Mucosa of rectum (tissue), 2 donors: ENCODE data around the gene KRTAP15-1.

Experiments
- H3K27ac ChIP-seq, 2 donors: one replicate each; pipeline ENCODE4 v1.7.0; 2013; ENCODE audit warnings: inconsistent platforms in 2 of 2, low read depth in 2 of 2, low read length in 2 of 2
- H3K27me3 ChIP-seq, 2 donors: one replicate each; pipeline ENCODE4 v1.7.0; 2013; ENCODE audit warnings: low read length in 2 of 2; ENCODE audit not compliant: control insufficient read depth in 2 of 2, insufficient read depth in 2 of 2
- H3K36me3 ChIP-seq, 2 donors: one replicate each; pipeline ENCODE4 v1.7.0; 2013; ENCODE audit warnings: low read length in 2 of 2; ENCODE audit not compliant: control insufficient read depth in 2 of 2, insufficient read depth in 2 of 2
- H3K4me1 ChIP-seq, 2 donors: one replicate each; pipeline ENCODE4 v1.7.0; 2013; ENCODE audit warnings: low read length in 2 of 2, mild to moderate bottlenecking in 1 of 2; ENCODE audit not compliant: control insufficient read depth in 2 of 2, insufficient read depth in 2 of 2
- H3K4me3 ChIP-seq, 2 donors: one replicate each; pipeline ENCODE4 v1.7.0; 2013; ENCODE audit warnings: low read length in 2 of 2
- H3K9ac ChIP-seq, 2 donors: one replicate each; pipeline ENCODE4 v1.7.0; 2013; ENCODE audit warnings: low read length in 2 of 2, low read depth in 1 of 2, mild to moderate bottlenecking in 1 of 2
- H3K9me3 ChIP-seq, 2 donors: one replicate each; pipeline ENCODE4 v1.7.0; 2013; ENCODE audit warnings: low read length in 2 of 2; ENCODE audit not compliant: control insufficient read depth in 2 of 2
- donor health status: healthy.
- donor health status: Normal muscosa, but diverticular disease.

The KRTAP15-1 gene, protein sequence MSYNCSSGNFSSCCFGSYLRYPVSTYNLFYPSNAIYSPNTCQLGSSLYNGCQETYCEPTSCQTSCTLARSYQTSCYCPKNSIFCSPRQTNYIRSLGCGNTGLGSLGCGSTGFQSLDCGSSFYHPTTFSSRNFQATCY

DNA sequence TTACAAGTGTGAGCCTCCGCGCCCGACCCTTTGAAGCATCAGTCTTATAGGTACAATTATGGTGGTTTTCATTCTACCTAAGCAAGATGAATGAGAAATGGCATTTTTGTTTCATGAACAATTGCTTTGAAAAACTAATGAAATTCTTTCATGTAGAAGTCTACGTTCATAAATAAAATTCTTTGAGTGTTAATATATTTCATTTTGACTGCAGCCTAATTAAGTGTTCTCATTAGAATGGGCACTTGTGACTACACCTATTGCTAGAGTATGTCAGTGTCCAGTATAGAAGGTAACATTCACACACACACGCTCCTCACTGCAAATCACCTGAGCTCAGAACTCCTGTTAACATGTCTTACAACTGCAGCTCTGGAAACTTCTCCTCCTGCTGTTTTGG is at the start of gene KRTAP15-1:
TSS of gene KRTAP15-1 (plus strand) at position 301 of the 400 bp plus-strand sequence. CDS start at position 354, 53 bp downstream.
- peaks cover 0 to 2% of the 10 kb centered on the region in 2 donors for H3K9me3 ChIP-seq
- no peaks in the 10 kb centered on the region for H3K27me3 ChIP-seq
- no peak within 1 kb of the TSS for H3K4me3 ChIP-seq
- H3K36me3 ChIP-seq, result no peaks in the 10 kb centered on the region
- no peaks in the 10 kb centered on the region for H3K4me1 ChIP-seq
- no peak within 1 kb of the TSS for H3K9ac ChIP-seq
- no peak within 1 kb of the TSS for H3K27ac ChIP-seq

DNA sequence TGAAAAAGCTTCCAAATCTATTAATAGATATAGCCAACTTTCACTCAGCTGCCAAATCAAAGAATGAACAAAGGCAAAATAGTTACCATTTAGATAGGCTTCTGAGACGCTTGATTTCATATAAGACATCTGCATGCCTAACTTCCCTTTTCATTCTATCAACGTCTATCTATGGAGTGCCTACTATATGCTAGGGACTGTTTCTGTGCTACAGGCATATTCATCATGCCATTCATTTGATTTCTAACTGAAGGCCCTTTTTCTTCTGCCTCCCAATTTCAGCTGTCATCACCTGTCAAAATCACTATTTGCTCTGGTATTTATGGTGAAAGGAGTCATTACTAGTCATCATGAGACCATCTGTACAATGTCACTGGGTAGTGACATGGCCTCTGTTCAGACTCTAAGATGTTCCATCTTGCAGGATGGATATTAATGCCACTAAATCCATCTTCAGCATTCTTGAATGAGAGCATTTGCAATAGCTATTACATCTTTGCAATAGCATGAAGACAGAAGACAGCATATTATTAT is 48.5 kb upstream of the KRTAP15-1 start:
- H3K4me3 ChIP-seq, result no peak overlapping the region
- no peaks in the 10 kb centered on the region for H3K27me3 ChIP-seq
- H3K36me3 ChIP-seq, result no peaks in the 10 kb centered on the region
- no peaks in the 10 kb centered on the region for H3K4me1 ChIP-seq
- no peak overlapping the region for H3K27ac ChIP-seq
- no peaks in the 10 kb centered on the region for H3K9me3 ChIP-seq
- H3K9ac ChIP-seq, result no peak overlapping the region

DNA sequence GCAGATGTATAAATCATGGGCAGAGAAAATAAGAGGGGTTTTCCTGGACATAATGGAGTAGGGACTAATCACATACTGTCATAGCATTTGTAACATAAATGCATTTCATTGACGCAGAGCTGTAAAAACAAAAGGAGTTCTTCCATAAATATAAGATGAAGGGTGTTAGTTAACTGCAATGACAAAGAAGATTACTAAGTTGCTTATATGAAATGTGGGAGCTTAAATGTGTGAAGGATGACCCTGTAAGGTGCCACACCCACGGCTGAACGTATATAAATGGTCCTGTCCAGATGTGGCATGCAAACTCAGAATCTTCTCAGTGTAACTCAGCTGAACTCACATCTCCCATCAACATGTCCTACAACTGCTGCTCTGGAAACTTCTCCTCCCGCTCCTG is 44.3 kb upstream of the KRTAP15-1 start, which contains the start of gene KRTAP13-1:
TSS of gene KRTAP13-1 (plus strand) at position 301 of the 400 bp plus-strand sequence. CDS start at position 357, 56 bp downstream.
- H3K9me3 ChIP-seq, result no peaks in the 10 kb centered on the region
- H3K27ac ChIP-seq, result no peak within 1 kb of the TSS
- no peak within 1 kb of the TSS for H3K4me3 ChIP-seq
- no peaks in the 10 kb centered on the region for H3K4me1 ChIP-seq
- H3K9ac ChIP-seq, result no peak within 1 kb of the TSS
- H3K36me3 ChIP-seq, result no peaks in the 10 kb centered on the region
- H3K27me3 ChIP-seq, result no peaks in the 10 kb centered on the region

DNA sequence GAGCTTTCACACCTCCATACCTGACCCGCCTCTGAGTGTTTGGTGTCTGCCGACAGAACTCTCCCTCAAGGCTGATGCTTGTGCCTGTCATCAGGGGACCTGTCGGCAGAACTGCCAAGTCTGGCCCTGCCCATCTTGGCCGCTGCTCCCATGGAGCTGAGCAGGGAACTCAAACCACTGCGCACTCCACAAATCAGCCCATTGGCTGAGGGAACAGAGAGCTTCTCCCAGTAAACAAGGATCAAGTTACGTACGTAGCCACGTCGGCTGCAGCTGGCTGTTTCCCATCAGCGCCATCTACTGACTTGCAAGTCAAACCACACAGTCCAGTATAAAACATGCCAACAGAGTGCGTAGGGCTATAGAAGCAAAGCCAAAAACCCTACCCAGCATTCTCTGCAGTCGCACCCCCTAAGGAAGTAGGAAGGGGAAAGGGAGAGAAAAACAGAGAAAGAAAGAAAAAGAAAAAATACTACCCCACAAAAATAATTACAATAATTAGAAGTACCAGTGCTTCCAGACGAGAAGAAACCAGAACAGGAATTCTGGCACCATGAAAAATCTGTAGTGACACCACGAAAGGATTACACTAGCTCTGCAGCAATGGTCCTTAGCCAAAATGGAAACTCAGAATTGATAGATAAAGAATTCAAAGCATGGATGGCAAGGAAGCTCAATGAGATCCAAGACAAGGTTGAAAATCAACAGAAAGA is 31.1 kb upstream of the KRTAP15-1 start:
- H3K9ac ChIP-seq, result no peak overlapping the region
- no peaks in the 10 kb centered on the region for H3K9me3 ChIP-seq
- H3K4me3 ChIP-seq, result peak overlapping the region; percentile 9 to 50
- H3K36me3 ChIP-seq, result no peaks in the 10 kb centered on the region
- no peaks in the 10 kb centered on the region for H3K4me1 ChIP-seq
- no peaks in the 10 kb centered on the region for H3K27me3 ChIP-seq
- H3K27ac ChIP-seq, result no peak overlapping the region

DNA sequence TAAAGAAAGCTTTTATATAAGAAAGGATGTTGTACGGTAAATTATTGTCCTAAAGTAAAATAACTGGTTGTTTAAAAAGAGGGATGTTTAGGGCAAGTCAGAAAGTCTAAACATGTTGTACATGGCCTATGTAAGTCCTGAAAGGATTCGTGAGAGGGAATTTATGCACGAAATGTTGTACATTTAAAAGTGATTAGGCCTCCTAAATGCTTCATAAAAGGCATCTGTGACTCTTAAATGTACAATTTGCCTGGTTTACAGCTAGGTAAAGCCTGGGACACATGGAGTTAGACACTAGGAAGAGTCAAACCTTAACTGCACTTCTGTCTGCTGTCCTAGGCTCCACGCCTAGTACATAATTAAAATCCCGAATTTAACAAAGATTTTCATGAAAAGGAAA is 24.1 kb upstream of the KRTAP15-1 start:
- no peaks in the 10 kb centered on the region for H3K36me3 ChIP-seq
- no peaks in the 10 kb centered on the region for H3K9me3 ChIP-seq
- H3K4me3 ChIP-seq, result no peak overlapping the region
- H3K27ac ChIP-seq, result no peak overlapping the region
- H3K9ac ChIP-seq, result no peak overlapping the region
- no peaks in the 10 kb centered on the region for H3K4me1 ChIP-seq
- H3K27me3 ChIP-seq, result no peaks in the 10 kb centered on the region

DNA sequence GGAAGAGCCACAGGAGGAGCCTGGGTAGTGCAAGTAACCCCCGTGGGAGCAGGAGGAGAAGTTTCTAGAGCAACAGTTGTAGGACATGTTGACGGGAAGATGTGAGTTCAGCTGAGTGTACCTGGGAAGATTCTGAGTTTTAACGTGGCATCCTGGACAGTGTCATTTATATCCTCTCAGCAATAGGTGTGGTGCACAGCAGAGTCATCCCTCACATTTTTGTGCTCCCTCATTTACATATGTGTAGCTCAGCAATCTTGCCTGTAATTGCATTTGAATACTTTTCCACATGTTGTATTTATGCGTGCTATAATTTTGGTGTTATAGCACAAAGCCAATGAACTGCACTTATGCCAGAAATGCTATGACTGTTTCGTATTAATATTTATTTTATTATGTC is 14.2 kb upstream of the KRTAP15-1 start, which contains the start of gene KRTAP13-3:
TSS of gene KRTAP13-3 (minus strand) at position 101 of the 400 bp plus-strand sequence. CDS start at position 87, 14 bp downstream.
- no peaks in the 10 kb centered on the region for H3K4me1 ChIP-seq
- H3K9me3 ChIP-seq, result no peaks in the 10 kb centered on the region
- no peaks in the 10 kb centered on the region for H3K36me3 ChIP-seq
- no peaks in the 10 kb centered on the region for H3K27me3 ChIP-seq
- H3K9ac ChIP-seq, result no peak within 1 kb of the TSS
- no peak within 1 kb of the TSS for H3K4me3 ChIP-seq
- H3K27ac ChIP-seq, result no peak within 1 kb of the TSS

DNA sequence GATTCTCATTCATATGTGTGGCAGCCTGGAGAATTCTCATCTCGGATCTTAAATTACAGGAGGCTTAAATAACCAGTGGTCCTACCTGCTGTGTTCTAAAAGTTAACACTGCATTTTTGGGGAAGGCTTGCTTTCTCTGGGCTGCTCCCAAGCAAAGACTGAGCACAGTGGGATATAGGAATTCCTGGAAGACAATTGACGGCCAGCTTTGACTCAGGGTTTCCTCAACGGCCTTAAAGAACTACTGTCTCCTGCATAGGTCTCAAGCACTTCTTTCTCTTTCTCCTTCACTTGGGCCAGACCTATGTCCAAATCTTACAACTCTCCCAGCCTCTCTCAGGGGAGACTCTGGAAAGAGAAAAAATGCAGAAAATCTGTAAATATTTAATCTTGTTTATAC is 13.3 kb upstream of the KRTAP15-1 start:
- H3K4me3 ChIP-seq, result no peak overlapping the region
- no peaks in the 10 kb centered on the region for H3K27me3 ChIP-seq
- no peaks in the 10 kb centered on the region for H3K36me3 ChIP-seq
- no peak overlapping the region for H3K9ac ChIP-seq
- H3K9me3 ChIP-seq, result no peaks in the 10 kb centered on the region
- no peaks in the 10 kb centered on the region for H3K4me1 ChIP-seq
- no peak overlapping the region for H3K27ac ChIP-seq

DNA sequence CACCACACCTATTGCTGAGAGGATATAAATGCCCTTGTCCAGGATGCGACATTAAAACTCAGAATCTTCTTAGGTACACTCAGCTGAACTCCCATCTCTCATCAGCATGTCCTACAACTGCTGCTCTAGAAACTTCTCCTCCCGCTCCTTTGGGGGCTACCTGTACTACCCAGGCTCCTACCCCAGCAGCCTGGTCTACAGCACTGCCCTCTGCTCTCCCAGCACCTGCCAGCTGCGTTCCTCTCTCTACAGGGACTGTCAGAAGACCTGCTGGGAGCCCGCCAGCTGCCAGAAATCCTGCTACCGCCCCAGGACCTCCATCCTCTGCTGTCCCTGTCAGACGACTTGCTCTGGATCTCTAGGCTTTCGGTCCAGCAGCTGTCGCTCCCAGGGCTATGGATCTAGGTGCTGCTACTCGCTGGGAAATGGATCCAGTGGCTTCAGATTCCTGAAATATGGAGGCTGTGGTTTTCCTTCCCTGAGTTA is 9.9 kb upstream of the KRTAP15-1 start, which contains the start of gene KRTAP13-4:
TSS of gene KRTAP13-4 (plus strand) at position 51 of the 486 bp plus-strand sequence. CDS start at position 107, 56 bp downstream.
- no peaks in the 10 kb centered on the region for H3K36me3 ChIP-seq
- H3K9ac ChIP-seq, result no peak within 1 kb of the TSS
- H3K4me1 ChIP-seq, result no peaks in the 10 kb centered on the region
- no peak within 1 kb of the TSS for H3K27ac ChIP-seq
- no peaks in the 10 kb centered on the region for H3K27me3 ChIP-seq
- H3K9me3 ChIP-seq, result no peaks in the 10 kb centered on the region
- no peak within 1 kb of the TSS for H3K4me3 ChIP-seq

DNA sequence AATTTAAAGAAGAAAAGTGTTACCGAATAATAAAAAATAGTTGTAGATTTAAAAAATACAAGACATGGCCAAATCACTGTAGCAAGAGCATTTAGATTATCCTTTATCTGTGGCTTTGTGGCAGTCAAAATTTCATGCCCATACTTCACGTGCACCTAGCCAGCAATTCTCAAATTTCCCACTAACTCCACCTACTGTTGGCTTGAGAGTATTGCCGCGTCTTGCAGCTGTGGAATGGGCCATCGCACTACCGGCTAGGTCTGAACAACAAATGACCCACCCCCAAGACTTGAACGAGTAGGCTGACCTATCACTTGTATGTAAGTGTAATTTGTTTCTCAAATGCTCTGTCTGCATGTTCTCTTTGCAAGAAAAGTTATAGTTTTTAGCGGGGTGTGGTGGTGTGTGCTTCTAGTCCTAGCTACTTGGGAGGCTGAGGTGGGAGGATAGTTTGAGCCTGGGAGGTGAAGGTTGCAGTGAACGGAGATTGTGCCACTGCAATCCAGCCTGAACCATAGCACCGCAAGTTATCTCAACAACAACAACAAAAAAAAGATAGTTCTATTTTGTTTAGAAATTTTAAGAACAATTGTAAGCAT is 5.9 kb upstream of the KRTAP15-1 start:
- Histone ChIP-seq H3K9me3 (no peaks in the 10 kb centered on the region), H3K4me3 (no peak overlapping the region), H3K9ac (no peak overlapping the region), H3K4me1 (no peaks in the 10 kb centered on the region), H3K27me3 (no peaks in the 10 kb centered on the region), H3K36me3 (no peaks in the 10 kb centered on the region), H3K27ac (no peak overlapping the region)
